NAMALWA (cell line): ENCODE data around the gene PGM1.

Source experiments
- DNase-seq: peaks from one replicate; pipeline ENCODE4 v3.0.0-alpha.2; 2015; ENCODE audit warnings: low spot score

The PGM1 gene

GRCh38 chr1:63665824-63666223 lies 72.6 kb downstream of the PGM1 start:
- no peak for DNase-seq

GRCh38 chr1:63668298-63668697 lies 75.1 kb downstream of the PGM1 start:
- no peak for DNase-seq

GRCh38 chr1:63669151-63669961 lies 76.1 kb downstream of the PGM1 start:
- DNase-seq = no peak

- DNase-seq = no peak
These were observed 77.0 kb downstream of the PGM1 start for GRCh38 chr1:63670164-63670563.

- DNase-seq = no peak
These were observed 78.3 kb downstream of the PGM1 start for GRCh38 chr1:63671514-63671913.

GRCh38 chr1:63674238-63674864 lies 81.1 kb downstream of the PGM1 start:
- peak; percentile 70 for DNase-seq

GRCh38 chr1:63674865-63675419 lies 81.7 kb downstream of the PGM1 start:
- no peak for DNase-seq

- no peak for DNase-seq
These were observed 82.3 kb downstream of the PGM1 start for GRCh38 chr1:63675420-63675931.

GRCh38 chr1:63677497-63677896 lies 84.3 kb downstream of the PGM1 start:
- no peak for DNase-seq

GRCh38 chr1:63678200-63678599 lies 85.0 kb downstream of the PGM1 start:
- no peak for DNase-seq

GRCh38 chr1:63679076-63679475 lies 85.9 kb downstream of the PGM1 start:
- no peak for DNase-seq

GRCh38 chr1:63679589-63679988 lies 86.4 kb downstream of the PGM1 start:
- no peak for DNase-seq

- DNase-seq = no peak
These were observed 89.7 kb downstream of the PGM1 start for GRCh38 chr1:63682936-63683335.

- DNase-seq = no peak
These were observed 90.5 kb downstream of the PGM1 start for GRCh38 chr1:63683759-63684158.

GRCh38 chr1:63686696-63687095 lies 93.5 kb downstream of the PGM1 start:
- DNase-seq = no peak

GRCh38 chr1:63688302-63688890 lies 95.2 kb downstream of the PGM1 start:
- DNase-seq = no peak

GRCh38 chr1:63690966-63691700 lies 97.9 kb downstream of the PGM1 start:
- DNase-seq = no peak

- peak; percentile 89 for DNase-seq
These were observed 98.7 kb downstream of the PGM1 start for GRCh38 chr1:63691701-63692425.

GRCh38 chr1:63693944-63694571 lies 100.8 kb downstream of the PGM1 start:
- peak; percentile 17 for DNase-seq

- no peak for DNase-seq
These were observed 105.0 kb downstream of the PGM1 start for GRCh38 chr1:63698001-63698838.
